GM12878 (cell line): ENCODE measurements around the gene STYXL1. TPM values are rescaled to one million over a fixed set of nuclear protein-coding genes. Genes with fewer than 3 reads are reported as not detected.

Experiments
- ATAC-seq: fragments of 200-7000 bp; cut with Tn5 transposase; 3 replicates; pipeline ENCODE4 v1.9.1; 2020; ENCODE audit warnings: mild to moderate bottlenecking, moderate library complexity
- BruUV-seq: library from RNA; stranded (reverse); fragments of 400-500 nt; replicated peaks from 2 replicates; lab custom pipeline; 2021; lab: Mats Ljungman, UMichigan
- CTCF ChIA-PET: fragments of 300-600 bp; sonication (Branson Sonifier 250); formaldehyde crosslinking; extraction: SDS; loops from one replicate; lab custom pipeline; 2021; ENCODE audit warnings: inconsistent platforms; lab: Yijun Ruan, JAX
- POLR2A ChIA-PET: fragments of 350-600 bp; formaldehyde crosslinking; extraction: SDS; loops from one replicate; lab custom pipeline; 2021; ENCODE audit warnings: inconsistent platforms; lab: Charles Lee
- RAD21 ChIA-PET: fragments of 300-600 bp; sonication (Branson Sonifier 250); formaldehyde crosslinking; loops from one replicate; lab custom pipeline; 2023; ENCODE audit warnings: antibody characterized with exemption; ENCODE audit not compliant: unreplicated experiment; lab: Charles Lee
- SMC1A ChIA-PET: fragments of 300-600 bp; sonication (Branson Sonifier 250); formaldehyde crosslinking; loops from one replicate; lab custom pipeline; 2023; ENCODE audit not compliant: unreplicated experiment, uncharacterized antibody; lab: Charles Lee
- DNase-seq: peaks from one replicate; pipeline ENCODE4 v3.0.0-alpha.2; 2011; ENCODE audit warnings: low read depth, low spot score
- FAIRE-seq: peaks from 3 replicates; lab custom pipeline; 2011; peaks lifted over from hg19 to GRCh38; lab: Jason Lieb, UNC
- H2AFZ ChIP-seq: 2 replicates; pipeline ENCODE4 v1.6.0; 2011; ENCODE audit warnings: low read depth, low read length, control low read depth; ENCODE audit not compliant: control insufficient read depth
- H3K27ac ChIP-seq: 2 replicates; pipeline ENCODE4 v1.5.1; 2011; ENCODE audit warnings: control low read depth; ENCODE audit not compliant: control insufficient read depth, insufficient read depth
- H3K27me3 ChIP-seq, 2 experiments: replicated peaks in 1 of 2; 2 replicates each; pipeline versions ENCODE4 v1.6.0 to v1.6.1; 2011; ENCODE audit warnings: low read length in 1 of 2; ENCODE audit not compliant: control insufficient read depth in 2 of 2, insufficient read depth in 2 of 2
- H3K36me3 ChIP-seq, 2 experiments: 2 replicates each; pipeline ENCODE4 v1.5.1; 2011; ENCODE audit warnings: low read length in 1 of 2; ENCODE audit not compliant: control insufficient read depth in 2 of 2, insufficient read depth in 2 of 2
- H3K4me1 ChIP-seq: 2 replicates; pipeline ENCODE4 v1.6.1; 2011; ENCODE audit warnings: mild to moderate bottlenecking, low read length, moderate library complexity, mixed read lengths; ENCODE audit not compliant: control insufficient read depth, insufficient read depth
- H3K4me2 ChIP-seq: 2 replicates; pipeline ENCODE4 v1.6.0; 2011; ENCODE audit warnings: control low read depth; ENCODE audit not compliant: control insufficient read depth, insufficient read depth
- H3K4me3 ChIP-seq: fragments of 200-600 bp; sonication (generic); 2 replicates; pipeline ENCODE4 v1.5.1; 2016
- H3K79me2 ChIP-seq: 2 replicates; pipeline ENCODE4 v1.6.0; 2011; ENCODE audit warnings: low read length; ENCODE audit not compliant: control insufficient read depth, insufficient read depth
- H3K9ac ChIP-seq: 2 replicates; pipeline ENCODE4 v1.8.0; 2011; ENCODE audit warnings: low read length, control low read depth, mixed read lengths; ENCODE audit not compliant: control insufficient read depth, insufficient read depth
- H3K9me3 ChIP-seq: replicated peaks from 3 replicates; pipeline ENCODE4 v1.5.1; 2011; ENCODE audit warnings: mild to moderate bottlenecking, low read length; ENCODE audit not compliant: control insufficient read depth, insufficient read depth
- H4K20me1 ChIP-seq: 2 replicates; pipeline ENCODE4 v1.6.0; 2011; ENCODE audit not compliant: control insufficient read depth, insufficient read depth
- ZBTB11 ChIP-seq: fragments of 450-650 bp; formaldehyde crosslinking; IDR thresholded peaks from 2 replicates; pipeline ENCODE4 v1.5.0; 2022; ENCODE audit warnings: mild to moderate bottlenecking, missing genetic modification characterization
- WGBS: methylation state at CpG from one replicate; pipeline ENCODE4 v1.1.6; 2016; ENCODE audit warnings: low lambda C conversion rate; ENCODE audit not compliant: insufficient replicate concordance, insufficient coverage; ENCODE audit errors: missing lambda C conversion rate; 5-methylcytosine and 5-hydroxymethylcytosine counted together
- in situ Hi-C: fragments of 300-500 bp; cut with MboI; formaldehyde crosslinking; loops from 9 replicates; pipeline ENCODE4 v1.14.3; 2018; ENCODE audit warnings: mixed read lengths
- intact Hi-C: fragments of 100-400 bp; cut with micrococcal nuclease; formaldehyde crosslinking; loops from one replicate; pipeline ENCODE4 v1.14.2; 2022; ENCODE audit not compliant: unreplicated experiment
- polyA plus RNA-seq, 11 experiments: library from polyadenylated mRNA; depleted of rRNA in 4 of 11; unstranded in 6 of 11; stranded (reverse) in 5 of 11; fragments of >200 nt; fragmentation: Nextera tagmentation in 4 of 11; fragmentation: Illumina TruSeq in 1 of 11; extraction: Ambion mirVana in 4 of 11; extraction: Trizol in 1 of 11; gene quantifications; 1 replicate in 1 of 11; 2 replicates in 10 of 11; pipeline versions ENCODE4 v1.2.1 to v1.2.3, GENCODE V29; 2011 to 2016; ENCODE audit warnings: inconsistent platforms in 2 of 11, missing spikeins in 2 of 11, low read depth in 1 of 11
- total RNA-seq, 4 experiments: library from RNA; depleted of rRNA in 3 of 4; stranded (reverse); fragments of >200 nt in 3 of 4; fragmentation: Illumina TruSeq in 1 of 4; extraction: Trizol in 1 of 4; gene quantifications; 2 replicates each; pipeline versions ENCODE4 v1.2.1 to v1.2.3, GENCODE V29; 2013 to 2021

Gene STYXL1
- total and polyA plus RNA-seq, 10 of the 15 experiments (the other 5 are each of a cell fraction or from before 2014, with no cell fraction given) = 18.4 to 65.9 (median 40.7) TPM

GRCh38 chr7:75968561-75969001 is 79.2 kb downstream of the STYXL1 start:
- WGBS = 92% methylated on average over 10 of the region's 12 CpGs
- ChIA-PET CTCF (no interaction called here), RAD21 (no interaction called here)

More at GRCh38 chr7:75968561-75969001, 79.2 kb downstream of the STYXL1 start:
- H3K9me3 ChIP-seq = no peaks in the 10 kb centered on the region
- TF ChIP-seq ZBTB11 = no peak
- TF ChIP-seq, all 136 proteins: peak for 0
- peaks cover 0 to 2% of the 10 kb centered on the region in 2 experiments; a peak in 3 of 4 replicates for H3K36me3 ChIP-seq
- ChIA-PET SMC1A (no interaction called here), POLR2A (no interaction called here)
- no peaks in the 10 kb centered on the region for H3K4me1 ChIP-seq
- no peak overlapping the region for H3K9ac ChIP-seq
- ATAC-seq (no peak), FAIRE-seq (no peak), DNase-seq (no peak)
- no TSS peak for BruUV-seq
- no peaks in the 10 kb centered on the region for H3K27me3 ChIP-seq
- no peak overlapping the region for H3K4me2 ChIP-seq
- in situ Hi-C loops = no loop called here
- H3K4me3 ChIP-seq = no peak overlapping the region
- no peak overlapping the region for H2AFZ ChIP-seq
- intact Hi-C loops = no loop called here
- H3K79me2 ChIP-seq = no peaks in the 10 kb centered on the region
- H3K27ac ChIP-seq = no peak overlapping the region
- no peaks in the 10 kb centered on the region for H4K20me1 ChIP-seq
